Keratinocyte (primary cell): ENCODE measurements around the gene CAMK2G. TPM values are rescaled to one million over a fixed set of nuclear protein-coding genes. Genes with fewer than 3 reads are reported as not detected.
A peak's percentile ranks its signal among the peaks of the same experiment; 100 is the strongest.

ENCODE experiments used
- DNase-seq: peaks from one replicate; pipeline ENCODE4 v3.0.0-alpha.2; 2011; ENCODE audit warnings: low read depth, missing footprints, low spot score
- FAIRE-seq: peaks from 2 replicates; lab custom pipeline; 2011; peaks lifted over from hg19 to GRCh38; lab: Jason Lieb, UNC
- H2AFZ ChIP-seq: 2 replicates; pipeline ENCODE4 v1.6.0; 2012; ENCODE audit warnings: low read length, control low read depth, inconsistent platforms; ENCODE audit not compliant: control insufficient read depth
- H3K27ac ChIP-seq: 2 replicates; pipeline ENCODE4 v1.5.1; 2011; ENCODE audit warnings: low read length; ENCODE audit not compliant: control insufficient read depth, insufficient read depth
- H3K27me3 ChIP-seq: 3 replicates; pipeline ENCODE4 v1.6.0; 2011; ENCODE audit warnings: low read length; ENCODE audit not compliant: control insufficient read depth, insufficient read depth; ENCODE audit errors: extremely low read depth
- H3K36me3 ChIP-seq, 2 experiments: 2 replicates in 1 of 2; 3 replicates in 1 of 2; pipeline ENCODE4 v1.5.1; 2011; ENCODE audit warnings: low read length in 2 of 2, mild to moderate bottlenecking in 1 of 2; ENCODE audit not compliant: control insufficient read depth in 2 of 2, insufficient read depth in 2 of 2; ENCODE audit errors: extremely low read depth in 1 of 2
- H3K4me1 ChIP-seq: 3 replicates; pipeline ENCODE4 v1.5.1; 2011; ENCODE audit warnings: low read length; ENCODE audit not compliant: control insufficient read depth, insufficient read depth; ENCODE audit errors: extremely low read depth
- H3K4me2 ChIP-seq: 3 replicates; pipeline ENCODE4 v1.6.0; 2011; ENCODE audit warnings: low read depth, low read length; ENCODE audit not compliant: control insufficient read depth, insufficient read depth; ENCODE audit errors: extremely low read depth
- H3K4me3 ChIP-seq, 3 experiments: fragments of 200-600 bp in 1 of 3; sonication (generic) in 1 of 3; 2 replicates in 2 of 3; 3 replicates in 1 of 3; pipeline ENCODE4 v1.5.1; 2011 to 2016; ENCODE audit warnings: low read length in 3 of 3, mild to moderate bottlenecking in 3 of 3, control low read depth in 2 of 3, inconsistent platforms in 1 of 3, low read depth in 1 of 3, mixed read lengths in 1 of 3, mixed run types in 1 of 3, moderate library complexity in 1 of 3; ENCODE audit not compliant: control insufficient read depth in 2 of 3, insufficient read depth in 2 of 3; ENCODE audit errors: extremely low read depth in 1 of 3
- H3K79me2 ChIP-seq: 2 replicates; pipeline ENCODE4 v1.6.0; 2012; ENCODE audit warnings: low read length; ENCODE audit not compliant: control insufficient read depth, insufficient read depth
- H3K9ac ChIP-seq: 3 replicates; pipeline ENCODE4 v1.6.0; 2011; ENCODE audit warnings: low read length; ENCODE audit not compliant: control insufficient read depth, insufficient read depth; ENCODE audit errors: extremely low read depth
- H3K9me1 ChIP-seq: 3 replicates; pipeline ENCODE4 v1.6.0; 2011; ENCODE audit warnings: low read length; ENCODE audit not compliant: control insufficient read depth, insufficient read depth; ENCODE audit errors: extremely low read depth
- H3K9me3 ChIP-seq: 2 replicates; pipeline ENCODE4 v1.5.1; 2012; ENCODE audit warnings: low read depth, low read length; ENCODE audit not compliant: control insufficient read depth
- H4K20me1 ChIP-seq: 3 replicates; pipeline ENCODE4 v1.6.0; 2011; ENCODE audit warnings: low read length; ENCODE audit not compliant: control insufficient read depth, insufficient read depth; ENCODE audit errors: extremely low read depth
- CTCF ChIP-seq, 3 experiments: IDR thresholded peaks in 1 of 3; conservative IDR thresholded peaks in 1 of 3; optimal IDR thresholded peaks in 1 of 3; 2 replicates in 2 of 3; 3 replicates in 1 of 3; pipeline versions ENCODE3 to v1.5.1; 2011; ENCODE audit warnings: low read length in 3 of 3, mild to moderate bottlenecking in 3 of 3, moderate library complexity in 2 of 3, control low read depth in 1 of 3, inconsistent platforms in 1 of 3; ENCODE audit not compliant: insufficient read depth in 2 of 3; ENCODE audit errors: extremely low read depth in 1 of 3
- EZH2 ChIP-seq: IDR thresholded peaks from one replicate; pipeline ENCODE4 v1.6.1; 2012; ENCODE audit warnings: inconsistent platforms, mild to moderate bottlenecking, low read length, moderate library complexity
- dilution Hi-C: fragments of 300-500 bp; cut with MboI; formaldehyde crosslinking; loops from one replicate; pipeline ENCODE4 v1.7.0; 2020; ENCODE audit warnings: low sequenced_read_pairs; ENCODE audit not compliant: extremely low pct_ligation_motif_present
- polyA plus RNA-seq, 5 experiments: library from polyadenylated mRNA; depleted of rRNA in 3 of 5; stranded (reverse) in 3 of 5; stranded (forward) in 1 of 5; unstranded in 1 of 5; fragments of >200 nt; gene quantifications; 1 replicate in 1 of 5; 2 replicates in 3 of 5; 3 replicates in 1 of 5; pipeline versions ENCODE4 v1.2.1 to v1.2.3, GENCODE V29; 2011 to 2012; ENCODE audit warnings: missing spikeins in 2 of 5, low read depth in 1 of 5, low replicate concordance in 1 of 5

Gene CAMK2G
- polyA plus RNA-seq, 1 donor (not counting 4 experiments of a cell fraction or from before 2014, with no cell fraction given), result 17.6 TPM

DNA sequence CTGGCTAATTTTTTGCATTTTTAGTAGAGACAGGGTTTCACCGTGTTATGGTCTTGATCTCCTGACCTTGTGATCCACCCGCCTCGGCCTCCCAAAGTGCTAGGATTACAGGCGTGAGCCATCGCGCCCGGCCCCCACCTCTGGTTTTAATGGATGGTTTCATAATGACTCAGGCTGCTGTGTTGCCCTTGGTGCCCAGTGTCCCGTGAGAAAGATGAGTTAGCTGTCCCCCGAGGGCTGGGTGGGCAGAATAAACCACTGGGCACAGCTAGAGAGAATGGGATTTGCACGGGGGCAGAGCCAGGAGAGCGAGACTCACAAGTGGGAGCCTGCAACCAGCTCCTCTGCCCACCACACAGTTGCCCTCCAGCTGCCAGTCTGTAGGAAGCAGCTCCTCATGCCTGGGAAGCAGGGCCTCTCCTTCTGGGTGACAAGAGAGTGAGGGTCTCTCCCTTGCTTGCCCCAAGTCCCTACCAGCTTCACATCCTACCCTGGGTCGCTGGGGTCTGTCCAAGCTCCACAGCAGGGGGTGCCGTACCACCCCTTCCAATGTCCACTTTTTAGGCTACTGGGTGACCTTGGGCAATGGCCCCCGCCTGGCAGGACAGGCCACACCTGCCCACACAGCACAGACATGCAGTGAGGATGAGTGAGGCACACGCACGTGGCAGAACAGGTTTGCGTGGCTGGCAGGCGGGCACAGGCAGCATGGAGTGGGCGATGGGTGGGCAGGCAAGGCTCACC is 46.8 kb downstream of the CAMK2G start:
- Histone ChIP-seq H2AFZ (no peak overlapping the region), H3K27ac (peak overlapping the region; percentile 16), H3K9ac (peak overlapping the region; percentile 20)

DNA sequence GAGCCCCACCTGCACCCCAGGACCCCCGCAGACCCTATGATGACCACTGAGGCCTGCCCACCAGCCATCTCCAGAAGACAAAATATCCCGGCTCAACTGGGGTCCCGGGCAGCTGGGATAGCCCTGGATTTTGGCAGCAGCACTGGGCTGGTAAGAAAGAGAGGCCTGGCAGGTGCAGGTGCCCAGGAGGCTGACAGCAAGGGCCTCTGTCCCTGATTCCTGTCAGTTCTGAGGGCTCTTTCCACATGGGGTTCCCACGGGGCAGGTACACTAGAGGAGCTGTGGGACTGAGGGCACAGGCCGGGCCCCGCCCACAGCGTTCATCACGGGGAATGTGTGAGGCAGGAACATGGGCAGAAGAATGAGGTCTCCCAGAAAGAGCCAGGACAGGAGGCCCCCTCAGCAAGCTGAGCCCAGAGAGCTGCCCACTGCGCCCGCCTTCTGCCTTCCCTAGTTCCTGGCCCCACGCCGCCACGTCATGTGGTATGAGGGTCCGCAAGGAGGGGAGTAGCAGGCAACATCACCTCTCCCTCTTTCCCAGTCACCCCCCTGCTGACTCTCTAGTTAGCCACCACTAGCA is 50.1 kb downstream of the CAMK2G start:
- no peak for DNase-seq
- Histone ChIP-seq H3K79me2 (no peaks in the 10 kb centered on the region), H2AFZ (no peak overlapping the region), H3K27me3 (no peaks in the 10 kb centered on the region), H3K36me3 (peaks cover 4 to 16% of the 10 kb centered on the region in 2 experiments), H4K20me1 (no peaks in the 10 kb centered on the region), H3K4me1 (peaks cover 22% of the 10 kb centered on the region), H3K4me3 (no peak overlapping the region), H3K9me1 (no peaks in the 10 kb centered on the region), H3K4me2 (no peak overlapping the region), H3K9ac (no peak overlapping the region), H3K27ac (no peak overlapping the region), H3K9me3 (no peaks in the 10 kb centered on the region)
- no peak for FAIRE-seq
- dilution Hi-C loops, result no loop called here
- TF ChIP-seq CTCF (optimal IDR thresholded peaks at IDR 0.05 in 1 of 3, IDR thresholded peaks at IDR 0.05 in 1 of 3, conservative IDR thresholded peaks at IDR 0.05 in 1 of 3; ENCODE audit: extremely low read depth in 1 of 3, insufficient read depth in 2 of 3, low read length in 3 of 3), result no peak
- no peak for TF ChIP-seq EZH2

More for the DNA sequence above, 46.8 kb downstream of the CAMK2G start:
- H3K4me3 ChIP-seq, result no peak overlapping the region
- H4K20me1 ChIP-seq, result no peaks in the 10 kb centered on the region
- peaks cover 12% of the 10 kb centered on the region for H3K4me1 ChIP-seq
- H3K79me2 ChIP-seq, result no peaks in the 10 kb centered on the region
- H3K9me3 ChIP-seq, result no peaks in the 10 kb centered on the region
- DNase-seq (peak; percentile 33), FAIRE-seq (no peak)
- TF ChIP-seq CTCF (optimal IDR thresholded peaks at IDR 0.05 in 1 of 3, IDR thresholded peaks at IDR 0.05 in 1 of 3, conservative IDR thresholded peaks at IDR 0.05 in 1 of 3; ENCODE audit: extremely low read depth in 1 of 3, insufficient read depth in 2 of 3, low read length in 3 of 3) (no peak), EZH2 (no peak)
- dilution Hi-C loops, result no loop called here
- no peaks in the 10 kb centered on the region for H3K27me3 ChIP-seq
- peak overlapping the region; percentile 13 for H3K4me2 ChIP-seq
- H3K9me1 ChIP-seq, result no peaks in the 10 kb centered on the region
- H3K36me3 ChIP-seq, result peaks cover 4 to 12% of the 10 kb centered on the region in 2 experiments
